B cell (primary cell): ENCODE measurements around the gene CCDC137.

Experiments used
- CTCF ChIP-seq: fragments of 200-600 bp; IDR thresholded peaks from one replicate; pipeline ENCODE4 v1.8.0; 2022; ENCODE audit warnings: antibody characterized with exemption, mild to moderate bottlenecking
- EZH2 ChIP-seq: IDR thresholded peaks from 2 replicates; pipeline ENCODE4 v1.6.1; 2012; ENCODE audit warnings: borderline replicate concordance, low read depth, mild to moderate bottlenecking, moderate library complexity, low read length; ENCODE audit not compliant: insufficient read depth, poor library complexity, severe bottlenecking

GRCh38 chr17:81713004-81713555 is 46.5 kb downstream of the CCDC137 start:
- no peak for TF ChIP-seq CTCF
- no peak for TF ChIP-seq EZH2
